DND-41 (cell line): ENCODE data around the gene F7.

Experiments used
- EZH2 ChIP-seq: IDR thresholded peaks from 3 replicates; pipeline ENCODE4 v1.6.1; 2012; ENCODE audit warnings: borderline replicate concordance, low read depth, mild to moderate bottlenecking, moderate library complexity, low read length, inconsistent platforms; ENCODE audit not compliant: severe bottlenecking
- TF ChIP-seq, protein P1 (sequence below): IDR thresholded peaks from 2 replicates; pipeline ENCODE4 v1.5.1; 2012; ENCODE audit warnings: borderline replicate concordance, low read length, moderate library complexity, mild to moderate bottlenecking; ENCODE audit not compliant: poor library complexity, severe bottlenecking; ENCODE audit errors: extremely low read depth

GRCh38 chr13:113073942-113074341 lies 31.6 kb upstream of the F7 start:
- TF ChIP-seq, protein P1, sequence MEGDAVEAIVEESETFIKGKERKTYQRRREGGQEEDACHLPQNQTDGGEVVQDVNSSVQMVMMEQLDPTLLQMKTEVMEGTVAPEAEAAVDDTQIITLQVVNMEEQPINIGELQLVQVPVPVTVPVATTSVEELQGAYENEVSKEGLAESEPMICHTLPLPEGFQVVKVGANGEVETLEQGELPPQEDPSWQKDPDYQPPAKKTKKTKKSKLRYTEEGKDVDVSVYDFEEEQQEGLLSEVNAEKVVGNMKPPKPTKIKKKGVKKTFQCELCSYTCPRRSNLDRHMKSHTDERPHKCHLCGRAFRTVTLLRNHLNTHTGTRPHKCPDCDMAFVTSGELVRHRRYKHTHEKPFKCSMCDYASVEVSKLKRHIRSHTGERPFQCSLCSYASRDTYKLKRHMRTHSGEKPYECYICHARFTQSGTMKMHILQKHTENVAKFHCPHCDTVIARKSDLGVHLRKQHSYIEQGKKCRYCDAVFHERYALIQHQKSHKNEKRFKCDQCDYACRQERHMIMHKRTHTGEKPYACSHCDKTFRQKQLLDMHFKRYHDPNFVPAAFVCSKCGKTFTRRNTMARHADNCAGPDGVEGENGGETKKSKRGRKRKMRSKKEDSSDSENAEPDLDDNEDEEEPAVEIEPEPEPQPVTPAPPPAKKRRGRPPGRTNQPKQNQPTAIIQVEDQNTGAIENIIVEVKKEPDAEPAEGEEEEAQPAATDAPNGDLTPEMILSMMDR, result no peak
- TF ChIP-seq EZH2, result no peak
